HEK293 (cell line): ENCODE measurements around the gene CEBPG.

Source experiments
- BCL11B ChIP-seq: fragments of 450-650 bp; formaldehyde crosslinking; IDR thresholded peaks from 2 replicates; pipeline ENCODE4 v1.5.1; 2016; ENCODE audit warnings: low read depth, missing biosample characterization, missing genetic modification characterization
- GFI1B ChIP-seq: fragments of 450-650 bp; formaldehyde crosslinking; IDR thresholded peaks from 2 replicates; pipeline ENCODE4 v1.5.1; 2016; ENCODE audit warnings: missing biosample characterization, missing genetic modification characterization
- KLF7 ChIP-seq: fragments of 450-650 bp; formaldehyde crosslinking; IDR thresholded peaks from 2 replicates; pipeline ENCODE4 v1.5.1; 2016; ENCODE audit warnings: missing biosample characterization, missing genetic modification characterization, borderline replicate concordance
- PRDM1 ChIP-seq: fragments of 450-650 bp; formaldehyde crosslinking; IDR thresholded peaks from 2 replicates; pipeline ENCODE4; 2016; ENCODE audit warnings: missing biosample characterization, missing genetic modification characterization
- YY2 ChIP-seq: fragments of 450-650 bp; formaldehyde crosslinking; IDR thresholded peaks from 2 replicates; pipeline ENCODE4 v1.5.1; 2016; ENCODE audit warnings: missing biosample characterization, missing genetic modification characterization
- ZFP41 ChIP-seq: fragments of 450-650 bp; formaldehyde crosslinking; IDR thresholded peaks from 2 replicates; pipeline ENCODE4 v1.5.1; 2016; ENCODE audit warnings: missing biosample characterization, missing genetic modification characterization, borderline replicate concordance
- ZNF132 ChIP-seq: fragments of 450-650 bp; formaldehyde crosslinking; IDR thresholded peaks from 2 replicates; pipeline ENCODE4 v1.5.1; 2017; ENCODE audit warnings: missing biosample characterization, missing genetic modification characterization, borderline replicate concordance
- ZNF133 ChIP-seq: fragments of 450-650 bp; formaldehyde crosslinking; IDR thresholded peaks from 2 replicates; pipeline ENCODE4 v1.5.1; 2016; ENCODE audit warnings: missing biosample characterization, missing genetic modification characterization
- ZNF138 ChIP-seq: fragments of 450-650 bp; formaldehyde crosslinking; IDR thresholded peaks from 2 replicates; pipeline ENCODE4 v1.5.1; 2016; ENCODE audit warnings: missing biosample characterization, missing genetic modification characterization, borderline replicate concordance
- ZNF16 ChIP-seq: fragments of 450-650 bp; formaldehyde crosslinking; IDR thresholded peaks from 2 replicates; pipeline ENCODE4 v1.5.1; 2016; ENCODE audit warnings: low read depth, missing biosample characterization, missing genetic modification characterization
- ZNF184 ChIP-seq: fragments of 450-650 bp; IDR thresholded peaks from 2 replicates; pipeline ENCODE4 v1.5.1; 2018; ENCODE audit warnings: missing biosample characterization, mild to moderate bottlenecking, missing genetic modification characterization
- ZNF19 ChIP-seq: fragments of 450-650 bp; formaldehyde crosslinking; IDR thresholded peaks from 2 replicates; pipeline ENCODE4; 2016; ENCODE audit warnings: missing biosample characterization, missing genetic modification characterization, low read depth
- ZNF214 ChIP-seq: fragments of 450-650 bp; formaldehyde crosslinking; IDR thresholded peaks from 2 replicates; pipeline ENCODE4 v1.5.1; 2017; ENCODE audit warnings: missing biosample characterization, mild to moderate bottlenecking, missing genetic modification characterization, borderline replicate concordance
- ZNF404 ChIP-seq: fragments of 450-650 bp; formaldehyde crosslinking; IDR thresholded peaks from 2 replicates; pipeline ENCODE4 v1.5.1; 2017; ENCODE audit warnings: missing biosample characterization, missing genetic modification characterization
- ZNF521 ChIP-seq: fragments of 450-650 bp; formaldehyde crosslinking; IDR thresholded peaks from 2 replicates; pipeline ENCODE4 v1.5.1; 2017; ENCODE audit warnings: missing biosample characterization, mild to moderate bottlenecking, missing genetic modification characterization
- ZNF529 ChIP-seq: fragments of 450-650 bp; formaldehyde crosslinking; IDR thresholded peaks from 2 replicates; pipeline ENCODE4 v1.5.1; 2017; ENCODE audit warnings: missing genetic modification characterization, missing biosample characterization; ENCODE audit not compliant: insufficient replicate concordance
- ZNF561 ChIP-seq: fragments of 450-650 bp; IDR thresholded peaks from 2 replicates; pipeline ENCODE4 v1.5.1; 2018; ENCODE audit warnings: missing biosample characterization, missing genetic modification characterization, borderline replicate concordance
- ZSCAN30 ChIP-seq: fragments of 450-650 bp; IDR thresholded peaks from 2 replicates; pipeline ENCODE4 v1.5.1; 2018; ENCODE audit warnings: missing biosample characterization, mild to moderate bottlenecking, missing genetic modification characterization, moderate library complexity
- TF ChIP-seq, protein P1 (sequence below): fragments of 450-650 bp; formaldehyde crosslinking; IDR thresholded peaks from 2 replicates; pipeline ENCODE4 v1.5.1; 2016; ENCODE audit warnings: missing biosample characterization, missing genetic modification characterization
- TF ChIP-seq, protein P2 (sequence below): fragments of 450-650 bp; formaldehyde crosslinking; IDR thresholded peaks from 2 replicates; pipeline ENCODE4 v1.5.1; 2016; ENCODE audit warnings: missing biosample characterization, missing genetic modification characterization, low read depth
- TF ChIP-seq, protein P3 (sequence below): fragments of 450-650 bp; formaldehyde crosslinking; IDR thresholded peaks from 2 replicates; pipeline ENCODE4 v1.5.1; 2016; ENCODE audit warnings: missing biosample characterization, missing genetic modification characterization

CEBPG gene

DNA sequence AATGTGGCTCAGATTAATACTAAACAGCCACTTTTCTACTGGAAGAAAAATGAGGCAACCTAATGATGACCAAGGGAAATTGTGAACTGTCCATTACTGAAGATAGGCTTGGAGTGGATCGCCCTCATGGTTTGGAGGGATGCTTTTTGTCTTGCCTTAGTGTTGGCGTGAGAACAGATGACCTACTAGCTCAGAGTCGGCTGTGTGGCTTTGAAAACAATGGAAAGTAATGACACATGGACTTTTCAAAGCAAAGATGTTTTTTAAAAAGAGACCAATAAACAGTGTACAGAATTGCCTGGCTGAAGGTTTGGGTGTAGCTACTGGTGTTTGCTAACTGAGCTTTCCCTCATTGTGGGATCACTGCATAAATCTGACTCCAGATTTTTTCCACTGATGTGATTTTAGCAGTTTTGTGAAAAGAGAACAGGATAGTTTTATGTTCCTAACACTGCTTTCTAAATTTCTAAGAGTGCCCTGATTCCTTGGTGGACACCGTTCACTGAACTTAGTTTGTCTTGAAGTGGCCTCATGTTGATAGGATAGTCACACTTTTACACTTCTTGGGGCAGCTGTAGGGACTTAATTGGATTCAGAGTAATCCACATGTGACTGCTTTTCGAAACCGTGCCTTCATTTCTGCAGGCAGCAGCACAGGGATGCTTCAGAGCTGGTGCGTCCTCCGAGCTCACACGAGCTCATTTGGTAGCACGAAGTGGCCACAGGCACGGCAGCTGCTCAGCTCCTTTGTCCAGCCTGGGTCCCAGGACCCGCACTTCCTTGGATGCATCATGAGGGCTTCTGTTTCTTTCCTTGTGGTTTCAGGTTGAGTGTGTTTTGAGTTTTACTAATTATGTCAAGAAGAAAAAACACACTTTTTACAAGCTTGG, 4.3 kb downstream of the CEBPG start (continued):
- TF ChIP-seq KLF7 (tag by site-specific recombination) = no peak
- TF ChIP-seq, protein P1, sequence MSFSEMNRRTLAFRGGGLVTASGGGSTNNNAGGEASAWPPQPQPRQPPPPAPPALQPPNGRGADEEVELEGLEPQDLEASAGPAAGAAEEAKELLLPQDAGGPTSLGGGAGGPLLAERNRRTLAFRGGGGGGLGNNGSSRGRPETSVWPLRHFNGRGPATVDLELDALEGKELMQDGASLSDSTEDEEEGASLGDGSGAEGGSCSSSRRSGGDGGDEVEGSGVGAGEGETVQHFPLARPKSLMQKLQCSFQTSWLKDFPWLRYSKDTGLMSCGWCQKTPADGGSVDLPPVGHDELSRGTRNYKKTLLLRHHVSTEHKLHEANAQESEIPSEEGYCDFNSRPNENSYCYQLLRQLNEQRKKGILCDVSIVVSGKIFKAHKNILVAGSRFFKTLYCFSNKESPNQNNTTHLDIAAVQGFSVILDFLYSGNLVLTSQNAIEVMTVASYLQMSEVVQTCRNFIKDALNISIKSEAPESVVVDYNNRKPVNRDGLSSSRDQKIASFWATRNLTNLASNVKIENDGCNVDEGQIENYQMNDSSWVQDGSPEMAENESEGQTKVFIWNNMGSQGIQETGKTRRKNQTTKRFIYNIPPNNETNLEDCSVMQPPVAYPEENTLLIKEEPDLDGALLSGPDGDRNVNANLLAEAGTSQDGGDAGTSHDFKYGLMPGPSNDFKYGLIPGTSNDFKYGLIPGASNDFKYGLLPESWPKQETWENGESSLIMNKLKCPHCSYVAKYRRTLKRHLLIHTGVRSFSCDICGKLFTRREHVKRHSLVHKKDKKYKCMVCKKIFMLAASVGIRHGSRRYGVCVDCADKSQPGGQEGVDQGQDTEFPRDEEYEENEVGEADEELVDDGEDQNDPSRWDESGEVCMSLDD (tag by site-specific recombination) = no peak
- TF ChIP-seq GFI1B (tag by site-specific recombination) = peak; percentile 90
- TF ChIP-seq ZNF16 (tag by site-specific recombination) = no peak
- no peak for TF ChIP-seq YY2
- TF ChIP-seq ZFP41 = no peak
- TF ChIP-seq, protein P2, sequence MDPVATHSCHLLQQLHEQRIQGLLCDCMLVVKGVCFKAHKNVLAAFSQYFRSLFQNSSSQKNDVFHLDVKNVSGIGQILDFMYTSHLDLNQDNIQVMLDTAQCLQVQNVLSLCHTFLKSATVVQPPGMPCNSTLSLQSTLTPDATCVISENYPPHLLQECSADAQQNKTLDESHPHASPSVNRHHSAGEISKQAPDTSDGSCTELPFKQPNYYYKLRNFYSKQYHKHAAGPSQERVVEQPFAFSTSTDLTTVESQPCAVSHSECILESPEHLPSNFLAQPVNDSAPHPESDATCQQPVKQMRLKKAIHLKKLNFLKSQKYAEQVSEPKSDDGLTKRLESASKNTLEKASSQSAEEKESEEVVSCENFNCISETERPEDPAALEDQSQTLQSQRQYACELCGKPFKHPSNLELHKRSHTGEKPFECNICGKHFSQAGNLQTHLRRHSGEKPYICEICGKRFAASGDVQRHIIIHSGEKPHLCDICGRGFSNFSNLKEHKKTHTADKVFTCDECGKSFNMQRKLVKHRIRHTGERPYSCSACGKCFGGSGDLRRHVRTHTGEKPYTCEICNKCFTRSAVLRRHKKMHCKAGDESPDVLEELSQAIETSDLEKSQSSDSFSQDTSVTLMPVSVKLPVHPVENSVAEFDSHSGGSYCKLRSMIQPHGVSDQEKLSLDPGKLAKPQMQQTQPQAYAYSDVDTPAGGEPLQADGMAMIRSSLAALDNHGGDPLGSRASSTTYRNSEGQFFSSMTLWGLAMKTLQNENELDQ (tag by site-specific recombination) = no peak
- TF ChIP-seq ZNF184 (tag by site-specific recombination) = no peak
- no peak for TF ChIP-seq ZSCAN30 (tag by site-specific recombination)
- 0 out of 2 replicates have a peak, but pooled peaks have one; percentile 6 for TF ChIP-seq PRDM1 (tag by site-specific recombination)
- no peak for TF ChIP-seq ZNF521 (tag by site-specific recombination)
- no peak for TF ChIP-seq ZNF404 (tag by site-specific recombination)
- no peak for TF ChIP-seq ZNF561
- TF ChIP-seq ZNF214 (tag by site-specific recombination) = no peak
- TF ChIP-seq ZNF138 (tag by site-specific recombination) = no peak
- TF ChIP-seq ZNF133 (tag by site-specific recombination) = no peak
- TF ChIP-seq ZNF529 = no peak
- TF ChIP-seq ZNF132 (tag by site-specific recombination) = no peak
- no peak for TF ChIP-seq ZNF19
- TF ChIP-seq, protein P3, sequence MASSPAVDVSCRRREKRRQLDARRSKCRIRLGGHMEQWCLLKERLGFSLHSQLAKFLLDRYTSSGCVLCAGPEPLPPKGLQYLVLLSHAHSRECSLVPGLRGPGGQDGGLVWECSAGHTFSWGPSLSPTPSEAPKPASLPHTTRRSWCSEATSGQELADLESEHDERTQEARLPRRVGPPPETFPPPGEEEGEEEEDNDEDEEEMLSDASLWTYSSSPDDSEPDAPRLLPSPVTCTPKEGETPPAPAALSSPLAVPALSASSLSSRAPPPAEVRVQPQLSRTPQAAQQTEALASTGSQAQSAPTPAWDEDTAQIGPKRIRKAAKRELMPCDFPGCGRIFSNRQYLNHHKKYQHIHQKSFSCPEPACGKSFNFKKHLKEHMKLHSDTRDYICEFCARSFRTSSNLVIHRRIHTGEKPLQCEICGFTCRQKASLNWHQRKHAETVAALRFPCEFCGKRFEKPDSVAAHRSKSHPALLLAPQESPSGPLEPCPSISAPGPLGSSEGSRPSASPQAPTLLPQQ = no peak
- TF ChIP-seq BCL11B = no peak
- TF ChIP-seq, all 188 proteins: peak for 6
